ELF-1 (cell line): ENCODE results near the gene SNTN.

Experiments used
- DNase-seq: peaks from one replicate; pipeline ENCODE4 v3.0.0-alpha.2; 2016; ENCODE audit warnings: low read depth, low spot score

The SNTN gene

DNA sequence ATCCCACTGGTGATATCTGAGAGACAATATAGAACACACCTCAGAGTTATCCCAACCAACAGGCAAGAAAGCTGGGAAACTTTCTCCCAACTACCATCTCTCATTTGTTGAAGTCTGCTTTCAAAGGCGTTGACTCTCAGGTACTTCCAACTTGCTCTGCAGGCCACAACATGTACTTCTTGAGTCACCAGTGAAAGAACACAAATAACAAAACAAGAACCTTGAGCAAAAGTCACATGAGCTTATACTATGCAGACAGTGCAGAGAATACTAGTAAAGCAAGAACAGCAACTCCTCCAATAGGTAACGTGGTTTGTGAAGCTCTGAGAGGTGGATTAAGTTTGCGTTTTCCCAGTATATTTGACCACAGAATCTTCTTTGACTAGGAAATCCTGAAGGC, 20.6 kb downstream of the SNTN start:
- no peak for DNase-seq

DNA sequence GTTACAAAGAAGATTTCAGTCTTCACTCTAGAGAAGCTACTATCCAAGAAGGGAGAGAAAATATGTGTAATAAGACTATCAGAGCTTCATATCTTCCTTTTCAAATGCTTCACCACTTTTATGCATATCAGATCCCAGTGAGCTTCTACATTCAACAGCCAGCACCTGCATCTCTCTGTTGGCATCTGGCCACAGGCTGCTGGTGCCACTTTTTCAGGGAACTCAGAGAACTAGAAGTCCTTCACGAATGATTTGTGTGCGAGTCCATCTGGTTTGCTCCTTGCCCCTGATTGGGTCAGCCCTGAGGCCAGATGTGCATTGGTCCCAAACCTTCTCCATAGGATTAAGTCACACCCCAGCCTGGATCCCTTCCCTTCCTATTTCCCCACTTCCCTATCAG, 22.1 kb downstream of the SNTN start:
- DNase-seq: no peak

DNA sequence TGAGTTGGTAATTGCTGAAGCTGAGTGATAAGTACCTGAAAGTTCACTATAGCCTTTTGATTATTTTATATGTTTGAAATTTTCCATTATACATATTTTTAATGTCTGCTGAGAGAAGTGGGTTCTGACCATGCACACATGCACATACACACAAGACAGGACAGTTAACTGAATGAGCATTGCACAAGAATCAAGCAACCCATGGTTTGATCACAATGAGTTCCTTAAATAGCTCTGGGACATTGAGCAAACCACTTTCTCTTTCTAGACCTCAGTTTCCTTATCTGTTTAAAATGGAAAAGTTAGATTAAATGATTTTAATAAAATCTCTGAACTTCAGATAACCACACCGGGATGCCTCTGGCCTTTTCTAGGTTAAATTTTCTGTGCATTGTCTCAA, 26.7 kb downstream of the SNTN start:
- DNase-seq: no peak

DNA sequence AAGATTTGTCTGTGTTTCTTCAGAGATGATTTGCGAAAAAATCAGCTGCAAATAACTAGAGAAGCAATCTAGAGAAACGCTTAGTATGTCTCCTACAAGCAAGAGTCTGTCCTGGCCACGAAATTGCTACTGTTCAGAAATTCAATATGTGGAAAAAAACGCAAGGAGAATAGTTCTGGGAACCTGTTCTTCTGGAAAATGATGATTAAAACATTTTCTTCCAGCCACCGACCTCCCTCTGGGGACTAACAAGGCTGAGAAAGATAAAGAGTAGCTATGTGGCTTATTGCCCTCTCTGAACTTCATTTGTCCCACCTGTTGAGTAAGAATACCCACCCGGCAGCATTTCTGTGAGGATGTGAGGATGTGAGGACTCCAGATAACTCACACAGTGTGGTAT, 31.6 kb downstream of the SNTN start:
- no peak for DNase-seq

DNA sequence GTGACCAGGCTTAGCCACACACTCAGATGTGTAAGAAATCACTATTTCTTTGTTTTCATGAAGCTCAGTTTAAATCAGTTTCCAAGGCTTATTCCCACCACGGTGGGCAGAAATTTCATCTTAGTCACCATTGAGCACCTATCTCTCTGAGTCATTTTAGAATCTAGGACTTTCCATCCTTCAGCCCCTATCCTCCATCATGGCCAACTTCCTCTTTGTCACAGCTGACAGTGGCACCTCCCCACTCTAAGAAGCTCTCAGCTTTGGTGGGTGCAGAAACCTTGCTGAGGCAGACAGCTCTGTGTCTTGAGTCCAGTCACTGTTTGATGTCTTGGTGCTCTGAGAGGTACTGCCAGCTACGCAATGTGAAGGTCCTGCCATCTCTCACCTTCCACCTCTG, 32.9 kb downstream of the SNTN start:
- DNase-seq: no peak

DNA sequence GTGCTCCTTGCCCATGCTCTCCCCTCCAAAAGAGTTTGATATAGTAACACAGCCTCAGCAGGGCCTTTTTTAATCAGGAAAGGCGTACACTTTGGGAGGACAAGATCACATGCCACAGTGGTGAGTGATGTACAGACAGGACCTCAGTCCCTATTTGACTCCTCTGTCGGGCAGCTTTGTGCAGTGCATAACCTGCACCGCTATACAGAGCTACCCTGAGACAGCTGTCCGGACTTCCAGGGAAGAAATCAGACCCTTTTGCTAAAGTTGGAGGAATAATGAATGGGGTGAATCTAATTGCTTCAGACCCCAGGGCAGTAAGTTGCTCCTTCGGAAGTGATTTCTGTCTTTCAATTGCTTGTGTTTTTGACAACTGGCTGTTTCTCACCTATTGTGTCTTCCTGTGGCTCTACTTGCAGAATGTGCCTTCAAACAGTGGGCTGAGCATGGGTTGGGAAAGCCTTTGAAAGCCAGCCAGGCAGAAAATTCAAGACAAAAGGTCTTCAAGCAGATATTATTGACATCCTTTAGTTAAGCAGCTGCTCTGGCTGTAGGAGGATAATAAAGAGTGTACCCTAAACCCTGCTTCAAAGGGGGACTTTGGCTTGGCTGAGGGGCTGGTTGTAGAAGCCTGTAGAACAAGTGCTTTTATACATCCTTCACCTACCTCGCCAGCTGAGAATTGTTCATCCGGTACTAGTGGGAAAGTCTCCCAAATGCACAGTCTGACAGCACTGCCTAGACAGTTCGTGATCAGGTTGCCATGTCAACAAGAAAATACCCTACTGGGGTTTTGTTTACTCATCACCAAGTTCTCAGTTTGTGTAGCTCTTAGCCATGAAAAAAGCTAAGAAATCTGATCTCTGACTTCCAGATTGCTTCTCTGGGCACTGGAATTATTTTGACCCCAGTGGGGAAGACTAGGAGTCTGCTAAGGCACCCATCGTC, 35.1 kb downstream of the SNTN start:
- DNase-seq: no peak

DNA sequence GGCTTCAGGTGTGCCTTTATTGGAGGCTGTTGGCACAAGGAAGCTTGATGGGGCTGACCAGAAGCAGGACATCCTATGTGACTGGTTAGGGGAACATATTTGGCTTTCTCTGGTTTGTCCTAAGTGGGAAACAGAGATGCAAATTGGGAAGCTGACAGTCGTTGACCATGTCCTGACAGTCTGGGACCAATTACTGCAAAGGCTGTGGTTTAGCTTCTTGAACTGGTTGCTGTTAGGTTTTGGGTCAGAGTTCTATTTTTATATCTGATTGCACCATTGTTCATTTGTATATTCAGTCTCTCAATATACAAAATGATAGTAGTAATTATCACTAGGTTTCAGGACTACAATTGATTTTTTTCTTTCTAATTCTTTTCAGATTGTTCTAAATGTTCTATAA, 36.8 kb downstream of the SNTN start:
- DNase-seq: no peak

DNA sequence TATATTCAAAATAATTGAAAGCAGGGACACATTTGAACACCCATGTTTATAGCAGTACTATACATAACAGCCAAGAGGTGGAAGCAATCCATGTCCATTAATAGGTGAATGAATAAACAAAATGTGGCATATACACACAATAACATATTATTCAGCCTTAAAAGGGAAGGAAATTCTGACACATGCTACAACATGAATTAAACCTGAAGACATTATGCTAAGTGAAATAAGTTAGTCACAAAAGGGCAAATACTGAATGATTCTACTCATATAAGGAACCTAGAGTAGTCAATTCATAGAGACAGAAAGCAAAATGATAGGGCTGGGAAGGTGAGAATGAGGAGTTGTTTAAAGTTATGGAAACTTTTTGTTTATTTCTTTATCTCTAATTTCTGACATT, 40.9 kb downstream of the SNTN start:
- no peak for DNase-seq

DNA sequence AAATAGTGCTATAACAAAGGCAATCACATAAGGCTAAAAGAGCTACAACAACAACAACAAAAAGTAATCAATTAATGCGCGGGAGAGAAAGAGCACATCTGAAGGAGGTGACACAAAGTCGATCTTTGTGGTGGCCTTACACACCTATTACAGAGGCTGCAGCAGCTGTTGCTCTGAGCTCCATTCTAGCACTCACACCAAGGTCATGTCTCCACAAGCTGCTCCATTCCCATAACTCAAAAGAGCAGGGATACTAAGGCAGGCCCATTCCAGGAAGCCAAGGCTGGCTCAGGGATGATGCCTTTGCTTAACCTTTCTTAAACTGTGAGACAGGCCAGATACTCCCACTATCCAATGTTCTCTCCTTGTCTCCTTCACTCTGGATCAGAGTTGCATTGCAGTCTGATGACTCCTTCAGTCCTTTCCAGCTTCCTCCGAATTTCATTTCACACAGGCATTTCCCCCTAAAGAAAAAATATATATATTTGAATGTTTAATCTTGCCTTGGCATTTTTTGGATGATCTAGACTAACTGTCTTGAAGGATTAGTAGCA, 52.7 kb downstream of the SNTN start:
- no peak for DNase-seq

DNA sequence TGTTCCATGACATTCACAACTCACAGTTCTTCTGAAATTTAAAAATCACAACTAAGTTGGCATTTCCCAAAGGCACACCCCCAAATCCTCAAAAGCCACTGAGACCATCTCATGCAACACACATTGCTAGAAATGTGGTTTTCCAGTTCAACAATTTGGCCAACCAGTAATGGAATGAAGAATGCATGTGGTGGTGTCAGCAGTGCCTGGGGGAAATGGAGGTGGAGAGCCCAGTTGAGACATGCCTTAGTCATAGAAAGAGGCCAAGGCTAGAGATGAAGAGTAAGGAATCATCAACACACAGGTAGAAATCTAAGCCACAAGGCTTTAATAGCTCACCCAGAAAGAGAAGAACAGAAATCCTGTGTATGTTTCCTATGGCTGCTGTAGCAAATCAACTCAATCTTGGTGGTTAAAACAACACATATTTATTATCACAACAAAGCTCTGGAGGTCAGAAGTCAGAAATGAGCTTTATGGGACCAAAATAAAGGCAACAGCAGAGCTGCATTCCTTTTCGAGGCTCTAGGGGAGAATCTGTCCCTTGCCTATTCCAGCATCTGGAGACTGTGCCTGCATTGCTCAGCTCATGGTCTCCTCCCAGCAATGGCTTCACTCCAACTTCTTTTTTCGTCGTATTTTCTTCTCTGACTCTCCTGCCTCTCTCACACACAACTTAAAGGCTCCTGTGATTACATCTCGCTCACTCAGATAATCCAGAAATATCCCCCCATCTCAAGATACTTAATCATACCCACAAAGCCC, 54.0 kb downstream of the SNTN start:
- DNase-seq: no peak

DNA sequence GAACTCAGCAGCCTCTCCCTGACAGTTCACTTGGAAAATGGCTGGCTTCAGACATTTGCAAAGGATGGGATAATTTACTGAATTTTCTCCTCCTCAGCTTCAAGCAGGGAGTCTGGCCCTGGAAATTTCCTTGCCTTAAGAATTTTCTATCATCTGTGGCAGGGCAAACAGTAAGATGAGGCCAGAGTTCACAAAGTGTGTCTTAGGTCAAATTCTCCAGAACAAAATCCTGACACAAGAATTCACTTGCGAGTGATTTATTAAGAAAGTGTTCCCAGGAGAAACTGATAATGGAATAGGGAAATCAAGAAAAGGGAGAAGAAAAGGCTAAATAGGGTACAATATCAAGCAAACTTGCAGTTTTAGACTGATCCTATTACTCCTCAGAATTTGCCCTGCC, 55.3 kb downstream of the SNTN start:
- DNase-seq: no peak

DNA sequence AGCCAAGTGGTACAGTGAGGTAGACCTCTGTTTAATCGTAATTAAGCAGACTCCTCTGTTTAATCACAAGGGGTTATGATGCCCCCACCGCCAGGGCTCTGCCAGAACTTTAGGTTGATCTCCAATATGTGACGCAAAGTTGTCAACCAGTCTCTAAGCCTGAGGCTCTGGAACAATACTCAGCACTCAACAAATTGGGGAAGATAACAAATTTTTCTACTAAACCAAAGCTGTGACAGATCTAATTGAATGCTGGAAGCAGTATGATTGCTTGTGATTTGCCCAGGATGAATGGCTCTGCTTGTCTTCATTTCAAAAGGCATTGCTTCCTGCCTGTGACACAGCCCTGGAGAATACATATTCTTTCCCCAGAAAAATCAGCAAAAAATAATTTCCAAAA, 57.1 kb downstream of the SNTN start:
- no peak for DNase-seq
